B cell (primary cell): ENCODE measurements around the gene LMBRD1. TPM values are rescaled to one million over a fixed set of nuclear protein-coding genes. Genes with fewer than 3 reads are reported as not detected.

Experiments used
- ATAC-seq: fragments of 200-7000 bp; cut with Tn5 transposase; one replicate; pipeline ENCODE4 v1.10.0; 2021; ENCODE audit warnings: low read depth, mild to moderate bottlenecking, moderate number of reproducible peaks, moderate library complexity
- CTCF ChIA-PET: fragments of 350-600 bp; sonication (Branson Sonifier 250); formaldehyde crosslinking; loops from one replicate; lab custom pipeline; 2021; ENCODE audit warnings: antibody characterized with exemption, inconsistent platforms; lab: Charles Lee
- POLR2A ChIA-PET: fragments of 350-600 bp; sonication (Branson Sonifier 250); formaldehyde crosslinking; loops from one replicate; lab custom pipeline; 2021; ENCODE audit warnings: antibody characterized with exemption; lab: Charles Lee
- DNase-seq: peaks from one replicate; pipeline ENCODE4 v3.0.0; 2013
- H2AFZ ChIP-seq: 2 replicates; pipeline ENCODE4 v1.6.1; 2012; ENCODE audit warnings: mild to moderate bottlenecking, low read depth, low read length; ENCODE audit not compliant: insufficient read depth, poor library complexity, severe bottlenecking
- H3K27ac ChIP-seq, 2 donors: 1 replicate in 1 of 2; 2 replicates in 1 of 2; pipeline ENCODE4 v1.5.1; 2012 to 2013; ENCODE audit warnings: low read length in 2 of 2, mild to moderate bottlenecking in 2 of 2, moderate library complexity in 1 of 2
- H3K27me3 ChIP-seq, 4 experiments: fragments of 200-600 bp in 1 of 4; sonication (generic) in 1 of 4; replicated peaks in 1 of 4; 1 replicate in 2 of 4; 2 replicates in 2 of 4; pipeline versions ENCODE4 v1.6.1 to v1.7.0; 2013 to 2016; ENCODE audit warnings: low read length in 3 of 4, mild to moderate bottlenecking in 2 of 4, mixed read lengths in 1 of 4, moderate library complexity in 1 of 4; ENCODE audit not compliant: insufficient read depth in 4 of 4, control insufficient read depth in 3 of 4; ENCODE audit errors: control extremely low read depth in 1 of 4
- H3K36me3 ChIP-seq, 2 experiments: replicated peaks in 1 of 2; 1 replicate in 1 of 2; 2 replicates in 1 of 2; pipeline versions ENCODE4 v1.6.1 to v1.7.1; 2013; ENCODE audit warnings: low read length in 1 of 2; ENCODE audit not compliant: insufficient read depth in 2 of 2, control insufficient read depth in 1 of 2; ENCODE audit errors: control extremely low read depth in 1 of 2, extremely low read depth in 1 of 2
- H3K4me1 ChIP-seq, 2 donors: fragments of 200-600 bp in 1 of 2; sonication (generic) in 1 of 2; 1 replicate in 1 of 2; 2 replicates in 1 of 2; pipeline versions ENCODE4 v1.5.1 to v1.6.1; 2013 to 2017; ENCODE audit warnings: low read length in 2 of 2; ENCODE audit not compliant: control insufficient read depth in 2 of 2, insufficient read depth in 2 of 2
- H3K4me2 ChIP-seq: replicated peaks from 2 replicates; pipeline ENCODE3; 2012; ENCODE audit warnings: mild to moderate bottlenecking, low read depth, low read length; ENCODE audit not compliant: poor library complexity, severe bottlenecking
- H3K4me3 ChIP-seq, 5 experiments: fragments of 200-600 bp in 1 of 5; sonication (generic) in 1 of 5; 1 replicate in 3 of 5; 2 replicates in 2 of 5; pipeline versions ENCODE4 v1.5.1 to v1.7.0; 2011 to 2016; ENCODE audit warnings: low read length in 4 of 5, mild to moderate bottlenecking in 4 of 5, low read depth in 2 of 5, control low read depth in 1 of 5, moderate library complexity in 1 of 5; ENCODE audit not compliant: insufficient read depth in 1 of 5; ENCODE audit errors: control extremely low read depth in 1 of 5, extremely low read depth in 1 of 5
- H3K79me2 ChIP-seq: fragments of 200-600 bp; sonication (generic); one replicate; pipeline ENCODE4 v1.6.0; 2016; ENCODE audit warnings: low read length; ENCODE audit not compliant: control insufficient read depth, insufficient read depth
- H3K9ac ChIP-seq: fragments of 200-600 bp; sonication (generic); 2 replicates; pipeline ENCODE4 v1.6.1; 2017; ENCODE audit warnings: mild to moderate bottlenecking, low read length, moderate library complexity
- H3K9me3 ChIP-seq, 3 donors: one replicate each; pipeline versions ENCODE4 v1.6.1 to v1.7.1; 2013; ENCODE audit warnings: low read length in 2 of 3; ENCODE audit not compliant: control insufficient read depth in 2 of 3, insufficient read depth in 1 of 3; ENCODE audit errors: control extremely low read depth in 1 of 3
- H4K20me1 ChIP-seq: 2 replicates; pipeline ENCODE4 v1.6.0; 2012; ENCODE audit warnings: mild to moderate bottlenecking, low read length; ENCODE audit not compliant: insufficient read depth, control insufficient read depth, poor library complexity, severe bottlenecking
- H3K27ac Mint-ChIP-seq: one replicate; pipeline ENCODE4 v1.8.0; 2021; ENCODE audit warnings: mixed read lengths
- H3K27me3 Mint-ChIP-seq: one replicate; pipeline ENCODE4 v1.8.0; 2021; ENCODE audit warnings: mixed read lengths
- H3K4me1 Mint-ChIP-seq: one replicate; pipeline ENCODE4 v1.8.0; 2021; ENCODE audit warnings: mixed read lengths
- H3K4me3 Mint-ChIP-seq: one replicate; pipeline ENCODE4 v1.8.0; 2021; ENCODE audit warnings: mixed read lengths
- H3K9me3 Mint-ChIP-seq: one replicate; pipeline ENCODE4 v1.8.0; 2022; ENCODE audit warnings: mixed read lengths; ENCODE audit not compliant: insufficient read depth
- CTCF ChIP-seq: fragments of 200-600 bp; IDR thresholded peaks from one replicate; pipeline ENCODE4 v1.8.0; 2022; ENCODE audit warnings: antibody characterized with exemption, mild to moderate bottlenecking
- EZH2 ChIP-seq: IDR thresholded peaks from 2 replicates; pipeline ENCODE4 v1.6.1; 2012; ENCODE audit warnings: borderline replicate concordance, low read depth, mild to moderate bottlenecking, moderate library complexity, low read length; ENCODE audit not compliant: insufficient read depth, poor library complexity, severe bottlenecking
- WGBS: methylation state at CpG from one replicate; pipeline ENCODE4 v1.1.5; 2013; ENCODE audit warnings: missing lambda C conversion rate; ENCODE audit not compliant: insufficient coverage; 5-methylcytosine and 5-hydroxymethylcytosine counted together
- intact Hi-C: fragments of 100-400 bp; cut with micrococcal nuclease; formaldehyde crosslinking; loops from one replicate; pipeline ENCODE4 v1.10.0; 2022
- polyA plus RNA-seq: library from polyadenylated mRNA; depleted of rRNA; stranded (reverse); fragments of >200 nt; gene quantifications from 2 replicates; pipeline ENCODE4 v1.2.3, GENCODE V29; 2012
- total RNA-seq, 2 donors: library from RNA; stranded (reverse); fragments of 120-200 nt in 1 of 2; gene quantifications; 1 replicate in 1 of 2; 2 replicates in 1 of 2; pipeline versions ENCODE4 v1.2.3 to v1.2.4, GENCODE V29; 2013 to 2022

Gene LMBRD1
- total and polyA plus RNA-seq, 2 donors (not counting 1 experiment from before 2014, with no cell fraction given), result 33.7 to 99.0 TPM

GRCh38 chr6:69630767-69631166 lies 166.0 kb downstream of the LMBRD1 start:
- peaks cover 1% of the 10 kb centered on the region for H3K4me1 Mint-ChIP-seq
- H3K27me3 Mint-ChIP-seq, result peaks cover 17% of the 10 kb centered on the region
- no peaks in the 10 kb centered on the region for H3K36me3 ChIP-seq
- H3K4me2 ChIP-seq, result no peak overlapping the region
- no CpG with 5 or more reads among the region's 1 CpG for WGBS
- no peak overlapping the region for H3K4me3 Mint-ChIP-seq
- POLR2A ChIA-PET, result no interaction called here
- no peaks in the 10 kb centered on the region for H3K27me3 ChIP-seq
- H3K79me2 ChIP-seq, result no peaks in the 10 kb centered on the region
- peaks cover 0 to 5% (median 0%) of the 10 kb centered on the region in 3 donors for H3K9me3 ChIP-seq
- H2AFZ ChIP-seq, result no peak overlapping the region
- no peak for ATAC-seq
- no peak overlapping the region for H3K27ac Mint-ChIP-seq
- no peaks in the 10 kb centered on the region for H3K4me1 ChIP-seq
- CTCF ChIA-PET, result no interaction called here
- H3K9me3 Mint-ChIP-seq, result no peaks in the 10 kb centered on the region
- H4K20me1 ChIP-seq, result no peaks in the 10 kb centered on the region
- no peak overlapping the region for H3K27ac ChIP-seq
- H3K9ac ChIP-seq, result no peak overlapping the region
- no peak for TF ChIP-seq CTCF
- no peak for TF ChIP-seq EZH2
- intact Hi-C loops, result no loop called here
- no peak overlapping the region for H3K4me3 ChIP-seq
- no peak for DNase-seq

- ChIA-PET POLR2A (no interaction called here), CTCF (no interaction called here)
- no peak overlapping the region for H3K4me2 ChIP-seq
- H3K9me3 ChIP-seq, result peaks cover 0 to 5% (median 0%) of the 10 kb centered on the region in 3 donors
- no peak overlapping the region for H3K9ac ChIP-seq
- no peaks in the 10 kb centered on the region for H3K9me3 Mint-ChIP-seq
- WGBS, result 100% methylated on average over 1 of the region's 1 CpG
- no peak for TF ChIP-seq EZH2
- no peak for TF ChIP-seq CTCF
- H3K4me3 Mint-ChIP-seq, result no peak overlapping the region
- no peaks in the 10 kb centered on the region for H4K20me1 ChIP-seq
- DNase-seq (no peak), ATAC-seq (no peak)
- no peak overlapping the region for H3K4me3 ChIP-seq
- H3K27me3 Mint-ChIP-seq, result peaks cover 15% of the 10 kb centered on the region
- H3K27me3 ChIP-seq, result no peaks in the 10 kb centered on the region
- H3K36me3 ChIP-seq, result no peaks in the 10 kb centered on the region
- no peak overlapping the region for H3K27ac Mint-ChIP-seq
- H3K79me2 ChIP-seq, result no peaks in the 10 kb centered on the region
- no peak overlapping the region for H3K27ac ChIP-seq
- no peaks in the 10 kb centered on the region for H3K4me1 Mint-ChIP-seq
- H2AFZ ChIP-seq, result no peak overlapping the region
- no peaks in the 10 kb centered on the region for H3K4me1 ChIP-seq
- intact Hi-C loops, result no loop called here
Measured at GRCh38 chr6:69627625-69628024, 169.2 kb downstream of the LMBRD1 start.
